Endothelial cell of umbilical vein (primary cell): Measurements from ENCODE around the gene BEND3. TPM values are rescaled to one million over a fixed set of nuclear protein-coding genes. Genes with fewer than 3 reads are reported as not detected.

Experiments
- BruUV-seq: library from RNA; stranded (reverse); fragments of 400-500 nt; replicated peaks from 2 replicates; lab custom pipeline; 2021; lab: Mats Ljungman, UMichigan
- CTCF ChIA-PET: fragments of 300-600, 350-600 bp; sonication (Branson Sonifier 250); formaldehyde crosslinking; loops from one replicate; lab custom pipeline; 2021; ENCODE audit warnings: antibody characterized with exemption, inconsistent platforms; lab: Charles Lee
- POLR2A ChIA-PET: fragments of 300-600, 350-600 bp; sonication (Branson Sonifier 250); formaldehyde crosslinking; loops from one replicate; lab custom pipeline; 2021; ENCODE audit warnings: antibody characterized with exemption, inconsistent platforms; lab: Charles Lee
- DNase-seq: peaks from one replicate; pipeline ENCODE4 v3.0.0-alpha.2; 2011; ENCODE audit warnings: low read depth, low spot score
- FAIRE-seq: peaks from 2 replicates; lab custom pipeline; 2011; peaks lifted over from hg19 to GRCh38; lab: Jason Lieb, UNC
- H2AFZ ChIP-seq: 2 replicates; pipeline ENCODE4 v1.6.0; 2012; ENCODE audit warnings: low read depth, low read length, control low read depth, inconsistent platforms
- H3K27ac ChIP-seq: 2 replicates; pipeline ENCODE4 v1.5.1; 2011; ENCODE audit warnings: low read depth, mild to moderate bottlenecking, control low read depth, low read length, moderate library complexity; ENCODE audit not compliant: insufficient read depth
- H3K27me3 ChIP-seq, 2 experiments: 2 replicates each; pipeline versions ENCODE4 v1.6.0 to v1.6.1; 2011; ENCODE audit warnings: low read length in 2 of 2, mixed read lengths in 1 of 2; ENCODE audit not compliant: control insufficient read depth in 2 of 2, insufficient read depth in 2 of 2
- H3K36me3 ChIP-seq, 2 experiments: 2 replicates in 1 of 2; 3 replicates in 1 of 2; pipeline ENCODE4 v1.5.1; 2011; ENCODE audit warnings: low read length in 2 of 2, mild to moderate bottlenecking in 1 of 2, moderate library complexity in 1 of 2; ENCODE audit not compliant: control insufficient read depth in 2 of 2, insufficient read depth in 2 of 2; ENCODE audit errors: extremely low read depth in 1 of 2
- H3K4me1 ChIP-seq: 3 replicates; pipeline ENCODE4 v1.5.1; 2011; ENCODE audit warnings: mild to moderate bottlenecking, low read length; ENCODE audit not compliant: control insufficient read depth, insufficient read depth; ENCODE audit errors: extremely low read depth
- H3K4me2 ChIP-seq: 2 replicates; pipeline ENCODE4 v1.6.1; 2011; ENCODE audit warnings: low read length, control low read depth, mixed read lengths; ENCODE audit not compliant: insufficient read depth
- H3K4me3 ChIP-seq, 3 experiments: fragments of 200-600 bp in 1 of 3; sonication (generic), shearing (Covaris generic) in 1 of 3; replicated peaks in 1 of 3; 2 replicates each; pipeline ENCODE4 v1.5.1; 2011 to 2016; ENCODE audit warnings: control low read depth in 3 of 3, low read length in 3 of 3, mild to moderate bottlenecking in 2 of 3, inconsistent platforms in 1 of 3, low read depth in 1 of 3, moderate library complexity in 1 of 3; ENCODE audit not compliant: insufficient read depth in 1 of 3
- H3K79me2 ChIP-seq: 2 replicates; pipeline ENCODE4 v1.6.0; 2012; ENCODE audit warnings: low read length, inconsistent platforms; ENCODE audit not compliant: control insufficient read depth, insufficient read depth
- H3K9ac ChIP-seq: replicated peaks from 2 replicates; pipeline ENCODE3; 2011; ENCODE audit warnings: low read length, control low read depth; ENCODE audit not compliant: insufficient read depth; ENCODE audit errors: extremely low read depth
- H3K9me1 ChIP-seq: replicated peaks from 3 replicates; pipeline ENCODE4 v1.6.0; 2011; ENCODE audit warnings: mild to moderate bottlenecking, low read length; ENCODE audit not compliant: control insufficient read depth, insufficient read depth; ENCODE audit errors: extremely low read depth
- H3K9me3 ChIP-seq: replicated peaks from 2 replicates; pipeline ENCODE4 v1.5.1; 2012; ENCODE audit warnings: low read length, inconsistent platforms; ENCODE audit not compliant: control insufficient read depth, insufficient read depth
- H4K20me1 ChIP-seq: replicated peaks from 2 replicates; pipeline ENCODE3; 2011; ENCODE audit warnings: mild to moderate bottlenecking, low read length; ENCODE audit not compliant: control insufficient read depth, insufficient read depth; ENCODE audit errors: extremely low read depth
- CTCF ChIP-seq, 2 donors: IDR thresholded peaks; 1 replicate in 1 of 2; 2 replicates in 1 of 2; pipeline ENCODE4 v1.5.1; 2011; ENCODE audit warnings: low read length in 2 of 2, mild to moderate bottlenecking in 2 of 2, moderate library complexity in 2 of 2, control low read depth in 1 of 2, inconsistent platforms in 1 of 2, low read depth in 1 of 2; ENCODE audit not compliant: insufficient read depth in 1 of 2; ENCODE audit errors: extremely low read depth in 1 of 2
- EZH2 ChIP-seq: IDR thresholded peaks from 2 replicates; pipeline ENCODE4 v1.6.1; 2012; ENCODE audit warnings: borderline replicate concordance, low read depth, mild to moderate bottlenecking, moderate library complexity, low read length, inconsistent platforms; ENCODE audit not compliant: severe bottlenecking
- FOS ChIP-seq: IDR thresholded peaks from 2 replicates; pipeline ENCODE4 v1.6.1; 2011; ENCODE audit warnings: mild to moderate bottlenecking, low read length, moderate library complexity, borderline replicate concordance; ENCODE audit not compliant: insufficient read depth
- GATA2 ChIP-seq: IDR thresholded peaks from 2 replicates; pipeline ENCODE4 v1.7.0; 2011; ENCODE audit warnings: low read depth, mild to moderate bottlenecking, moderate library complexity, mixed read lengths, low read length; ENCODE audit not compliant: insufficient read length, insufficient read depth
- JUN ChIP-seq: IDR thresholded peaks from 2 replicates; pipeline ENCODE4 v1.6.1; 2011; ENCODE audit warnings: borderline replicate concordance, low read depth; ENCODE audit not compliant: insufficient read length, insufficient read depth
- MAX ChIP-seq: IDR thresholded peaks from 2 replicates; pipeline ENCODE4 v1.6.1; 2011; ENCODE audit not compliant: insufficient read depth, insufficient read length
- MYC ChIP-seq: IDR thresholded peaks from one replicate; pipeline ENCODE4 v1.6.1; 2011; ENCODE audit warnings: mild to moderate bottlenecking, low read depth, low read length
- POLR2A ChIP-seq: IDR thresholded peaks from 2 replicates; pipeline ENCODE4 v1.6.1; 2012; ENCODE audit warnings: low read depth, mild to moderate bottlenecking, control low read depth, low read length
- POLR2AphosphoS5 ChIP-seq: IDR thresholded peaks from 2 replicates; pipeline ENCODE4 v1.6.1; 2012; ENCODE audit warnings: low read depth, mild to moderate bottlenecking, control low read depth, low read length, moderate library complexity; ENCODE audit not compliant: insufficient read depth
- dilution Hi-C: fragments of 300-500 bp; cut with MboI; formaldehyde crosslinking; loops from one replicate; pipeline ENCODE4 v1.15.0; 2019; ENCODE audit warnings: low sequenced_read_pairs; ENCODE audit not compliant: extremely low pct_ligation_motif_present
- intact Hi-C: fragments of 100-400 bp; cut with micrococcal nuclease; formaldehyde crosslinking; loops from one replicate; pipeline ENCODE4 v1.10.0; 2022
- polyA plus RNA-seq, 4 experiments: library from polyadenylated mRNA; depleted of rRNA in 3 of 4; stranded (reverse) in 3 of 4; unstranded in 1 of 4; fragments of >200 nt; gene quantifications; 2 replicates each; pipeline versions ENCODE4 v1.2.1 to v1.2.3, GENCODE V29; 2011 to 2012; ENCODE audit warnings: missing spikeins in 1 of 4
- total RNA-seq: library from RNA; stranded (reverse); gene quantifications from 2 replicates; pipeline ENCODE4 v1.2.3, GENCODE V29; 2021

BEND3 gene
- total and polyA plus RNA-seq, 2 donors (not counting 3 experiments of a cell fraction or from before 2014, with no cell fraction given): 1.6 to 4.8 TPM

GRCh38 chr6:107144014-107144413 is 28.7 kb upstream of the BEND3 start:
- H3K79me2 ChIP-seq: no peaks in the 10 kb centered on the region

GRCh38 chr6:107140581-107140980 is 25.3 kb upstream of the BEND3 start:
- no peak overlapping the region for H3K4me2 ChIP-seq
- no peak overlapping the region for H3K4me3 ChIP-seq
- H3K4me1 ChIP-seq: no peaks in the 10 kb centered on the region
- BruUV-seq: no TSS peak
- H3K36me3 ChIP-seq: no peaks in the 10 kb centered on the region
- intact Hi-C loops (no loop called here), dilution Hi-C loops (no loop called here)
- no peak for FAIRE-seq
- no peaks in the 10 kb centered on the region for H3K27me3 ChIP-seq
- no peaks in the 10 kb centered on the region for H3K79me2 ChIP-seq
- H4K20me1 ChIP-seq: no peaks in the 10 kb centered on the region
- no peak overlapping the region for H3K9ac ChIP-seq
- CTCF ChIA-PET: interaction anchor here (1.6 kb wide), 2 partner anchors 27 to 177 kb away, joined by 3 to 5 read pairs; no protein-coding TSS in a partner anchor
- TF ChIP-seq POLR2A: no peak
- no peak for TF ChIP-seq JUN
- no peak for TF ChIP-seq MYC
- no peak for TF ChIP-seq EZH2
- TF ChIP-seq GATA2: no peak
- TF ChIP-seq MAX: no peak
- no peak for TF ChIP-seq POLR2AphosphoS5
- TF ChIP-seq CTCF (IDR thresholded peaks at IDR 0.05; ENCODE audit: extremely low read depth in 1 of 2, insufficient read depth in 1 of 2, low read depth in 1 of 2, low read length in 2 of 2): no peak
- no peak for TF ChIP-seq FOS
- DNase-seq: no peak
- POLR2A ChIA-PET: no interaction called here
- H3K27ac ChIP-seq: no peak overlapping the region
- H3K9me1 ChIP-seq: no peaks in the 10 kb centered on the region
- H2AFZ ChIP-seq: no peak overlapping the region
- H3K9me3 ChIP-seq: no peaks in the 10 kb centered on the region

More at GRCh38 chr6:107144014-107144413, 28.7 kb upstream of the BEND3 start:
- ChIA-PET CTCF (no interaction called here), POLR2A (no interaction called here)
- FAIRE-seq (no peak), DNase-seq (no peak)
- Histone ChIP-seq H4K20me1 (no peaks in the 10 kb centered on the region), H3K9me1 (no peaks in the 10 kb centered on the region), H3K4me3 (no peak overlapping the region), H2AFZ (no peak overlapping the region), H3K4me2 (no peak overlapping the region), H3K9me3 (no peaks in the 10 kb centered on the region), H3K9ac (no peak overlapping the region), H3K36me3 (no peaks in the 10 kb centered on the region), H3K27ac (no peak overlapping the region), H3K27me3 (no peaks in the 10 kb centered on the region), H3K4me1 (no peaks in the 10 kb centered on the region)
- intact Hi-C loops: no loop called here
- no TSS peak for BruUV-seq
- dilution Hi-C loops: no loop called here
- TF ChIP-seq POLR2AphosphoS5: no peak
- no peak for TF ChIP-seq MAX
- no peak for TF ChIP-seq FOS
- no peak for TF ChIP-seq EZH2
- TF ChIP-seq JUN: no peak
- TF ChIP-seq POLR2A: no peak
- no peak for TF ChIP-seq MYC
